GM21717 (cell line): ENCODE data around the gene FKBP5.
"Not testable (repeated sequence)": the region's sequence is repeated elsewhere in the genome, so short reads cannot be mapped to it uniquely, and the experiment has no call there.

ENCODE experiments used
- ATAC-seq: cut with Tn5 transposase; IDR thresholded peaks from one replicate; pipeline ENCODE4 v1.9.1; 2021; ENCODE audit warnings: mild to moderate bottlenecking, moderate library complexity; ENCODE audit not compliant: unreplicated experiment

FKBP5 gene

DNA sequence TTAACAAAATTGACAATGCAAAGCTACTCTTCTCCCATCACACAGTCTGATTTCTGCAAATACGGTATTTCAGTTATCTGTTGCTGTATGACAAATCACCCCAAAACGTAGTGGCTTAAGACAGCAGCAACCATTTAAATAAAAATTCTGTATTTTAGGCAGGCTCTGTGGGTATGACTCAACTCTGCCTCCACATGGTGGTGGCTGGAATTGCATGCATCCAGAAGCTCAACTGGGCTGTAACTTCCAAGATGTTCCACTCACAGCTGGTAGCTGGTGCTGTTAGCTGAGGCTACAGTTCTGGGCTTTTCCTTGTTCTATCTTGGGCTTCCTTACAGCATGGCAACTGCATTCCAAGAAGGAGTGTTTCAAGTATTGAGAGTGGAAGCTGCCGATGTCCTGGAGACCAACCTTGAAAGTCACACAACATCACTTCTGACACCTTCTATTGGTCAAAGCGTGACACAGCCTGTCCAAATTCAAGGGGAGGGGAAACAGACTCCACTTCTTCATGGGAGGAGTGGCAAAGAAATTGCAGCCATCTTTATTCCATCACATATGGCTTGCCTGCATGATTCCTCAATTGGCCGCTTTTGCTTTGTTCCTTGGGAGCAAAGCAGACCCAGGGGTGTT lies 136.3 kb downstream of the FKBP5 start:
- no peak for ATAC-seq

DNA sequence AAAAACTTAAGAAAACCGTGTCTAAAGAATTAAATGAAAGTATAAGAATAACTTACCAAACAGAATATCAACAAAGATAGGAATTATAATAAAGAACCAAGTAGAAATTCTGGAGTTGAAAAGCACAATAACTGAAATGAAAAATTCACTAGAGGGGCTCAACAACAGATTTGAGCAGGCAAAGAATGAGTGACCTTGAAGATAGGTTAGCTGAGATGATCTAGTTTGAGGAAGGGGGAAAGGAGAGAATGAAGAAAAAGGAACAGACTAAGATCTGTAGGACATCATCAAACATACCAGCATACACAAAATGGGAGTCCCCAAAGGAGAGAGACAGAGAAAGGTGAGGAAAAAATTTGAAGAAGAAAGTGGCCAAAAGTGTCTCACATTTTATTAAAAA lies 138.3 kb downstream of the FKBP5 start:
- ATAC-seq = no peak

DNA sequence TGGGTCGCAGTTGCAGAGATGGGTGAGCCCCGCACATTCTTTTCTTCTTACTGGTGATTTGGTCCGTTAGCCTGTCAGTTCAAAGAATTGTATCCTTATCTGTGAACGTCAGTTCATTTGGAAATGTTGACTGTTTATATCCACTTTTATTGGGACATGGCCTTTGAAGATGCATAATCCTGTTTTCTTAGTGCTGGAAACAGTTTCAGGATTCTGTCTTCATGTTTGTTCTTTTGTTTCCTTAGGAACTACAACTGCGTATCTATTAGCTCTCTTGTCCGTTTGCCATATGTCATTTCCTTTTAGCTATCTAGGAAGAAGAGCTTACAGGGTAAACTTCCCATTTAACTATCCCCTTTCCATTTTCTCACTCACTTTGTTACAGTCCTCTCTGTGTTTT lies 141.0 kb downstream of the FKBP5 start:
- no peak for ATAC-seq

DNA sequence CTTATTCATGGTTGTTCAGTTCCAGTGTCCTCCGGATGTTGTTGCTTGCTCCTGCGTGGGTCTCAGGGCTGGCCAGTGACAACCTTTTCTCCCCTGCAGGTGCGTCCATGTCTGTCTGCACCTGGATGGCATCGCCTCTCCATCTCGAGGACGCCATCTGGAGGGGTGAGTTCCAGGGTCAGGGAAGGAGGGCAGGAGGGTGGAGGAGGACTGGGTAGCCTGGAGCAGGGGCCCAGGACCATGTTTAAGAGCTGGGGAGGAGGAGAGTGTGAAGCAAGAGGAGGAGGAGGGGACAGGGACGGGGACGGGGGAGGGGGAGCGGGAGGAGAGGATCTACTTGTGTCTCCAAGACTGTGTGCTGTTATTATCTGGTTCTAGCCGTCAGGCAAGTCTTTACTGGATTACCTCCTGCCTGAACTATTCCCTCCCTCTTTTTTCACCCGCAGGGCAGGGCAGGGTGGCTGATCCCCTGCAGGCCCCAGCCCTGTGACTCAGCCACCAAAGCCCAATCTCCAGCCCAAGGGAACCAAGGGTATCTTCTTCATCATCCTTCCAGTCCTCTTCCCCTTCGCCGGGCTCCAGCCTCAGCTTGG lies 143.8 kb downstream of the FKBP5 start:
- no peak for ATAC-seq

DNA sequence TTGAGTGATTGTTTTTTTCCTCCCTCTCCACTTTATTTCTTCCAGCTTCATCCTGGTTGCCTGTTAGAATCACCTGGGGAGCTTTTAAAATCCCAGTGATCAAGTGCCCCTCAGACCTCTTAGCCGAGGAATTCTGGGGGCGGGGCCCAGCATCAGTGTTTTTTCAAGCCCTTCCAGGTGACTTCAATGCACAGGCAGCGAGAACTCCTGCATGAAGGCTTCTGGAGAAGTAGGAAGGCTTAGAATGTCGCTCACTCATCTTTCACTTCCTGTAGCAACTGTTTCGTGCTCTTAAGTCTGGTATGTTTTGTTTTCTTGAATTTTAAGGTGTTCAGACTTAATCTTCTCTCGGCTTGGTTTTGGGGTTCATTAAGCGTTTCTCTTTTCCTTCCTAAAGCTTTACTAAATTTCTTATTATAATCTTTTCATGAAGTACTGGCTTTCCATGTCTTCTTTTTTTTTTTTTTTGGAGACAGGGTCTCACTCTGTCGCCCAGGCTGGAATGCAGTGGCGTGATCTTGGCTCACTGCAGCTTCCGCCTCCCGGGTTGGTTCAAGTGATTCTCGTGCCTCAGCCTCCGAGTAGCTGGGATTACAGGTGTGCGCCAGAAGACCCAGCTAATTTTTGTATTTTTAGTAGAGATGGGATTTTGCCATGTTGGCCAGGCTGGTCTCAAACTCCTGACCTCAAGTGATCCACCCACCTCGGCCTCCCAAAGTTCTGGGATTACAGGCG lies 145.1 kb downstream of the FKBP5 start:
- no peak for ATAC-seq

DNA sequence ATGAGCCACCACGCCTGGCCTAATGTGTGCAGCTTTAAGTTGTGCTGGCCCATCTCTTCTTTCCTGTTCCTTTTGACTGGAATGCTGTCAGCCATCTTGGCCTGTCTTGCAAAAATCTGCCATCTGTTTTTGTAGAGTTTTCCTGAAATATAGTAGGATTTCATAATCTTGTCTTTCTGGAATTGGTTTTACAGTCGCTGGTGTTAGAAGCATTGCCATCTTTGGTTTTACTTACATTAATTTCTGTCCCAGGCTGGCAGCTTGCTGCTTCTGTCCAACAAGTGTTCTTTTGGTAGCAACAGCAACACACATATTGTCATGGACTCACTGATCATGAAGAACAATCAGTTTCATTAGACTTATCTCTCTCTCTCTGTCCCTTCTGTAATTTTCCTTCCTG lies 146.9 kb downstream of the FKBP5 start:
- ATAC-seq = no peak

DNA sequence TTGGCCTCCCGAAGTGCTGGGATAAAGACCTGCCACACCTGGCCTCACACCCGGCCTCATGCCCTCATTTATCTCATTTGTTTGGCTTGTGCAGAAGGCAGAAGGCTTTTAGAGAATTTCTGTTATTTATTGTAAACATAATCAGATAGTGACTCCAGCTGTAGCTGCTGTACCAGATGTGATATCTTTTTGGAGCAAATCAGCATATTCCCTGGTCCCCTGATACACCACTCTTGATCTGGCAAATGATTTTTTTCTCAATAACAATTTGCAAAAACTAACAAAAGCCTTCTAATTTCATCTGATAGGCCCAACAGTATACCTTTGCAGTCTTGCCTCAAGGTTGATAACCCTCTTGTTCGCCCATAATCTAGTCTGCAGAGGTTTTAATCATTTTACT lies 149.5 kb downstream of the FKBP5 start:
- no peak for ATAC-seq

DNA sequence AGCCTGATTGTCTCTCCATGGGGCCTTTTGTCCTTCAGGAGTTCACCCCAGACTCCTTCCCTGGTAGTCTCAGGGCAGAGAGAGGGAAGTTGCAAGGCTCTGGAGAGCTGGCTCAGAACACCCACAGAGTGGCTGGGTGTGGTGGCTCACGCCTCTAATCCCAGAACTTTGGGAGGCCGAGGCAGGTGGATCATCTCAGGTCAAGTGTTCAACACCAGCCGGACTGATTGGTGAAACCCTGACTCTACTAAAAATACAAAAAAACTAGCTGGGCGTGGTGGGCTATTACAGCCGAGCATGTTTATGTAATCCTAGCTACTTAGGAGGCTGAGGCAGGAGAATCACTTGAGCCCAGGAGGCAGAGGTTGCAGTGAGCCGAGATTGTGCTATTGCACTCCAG lies 152.9 kb downstream of the FKBP5 start:
- ATAC-seq = not testable (repeated sequence)

DNA sequence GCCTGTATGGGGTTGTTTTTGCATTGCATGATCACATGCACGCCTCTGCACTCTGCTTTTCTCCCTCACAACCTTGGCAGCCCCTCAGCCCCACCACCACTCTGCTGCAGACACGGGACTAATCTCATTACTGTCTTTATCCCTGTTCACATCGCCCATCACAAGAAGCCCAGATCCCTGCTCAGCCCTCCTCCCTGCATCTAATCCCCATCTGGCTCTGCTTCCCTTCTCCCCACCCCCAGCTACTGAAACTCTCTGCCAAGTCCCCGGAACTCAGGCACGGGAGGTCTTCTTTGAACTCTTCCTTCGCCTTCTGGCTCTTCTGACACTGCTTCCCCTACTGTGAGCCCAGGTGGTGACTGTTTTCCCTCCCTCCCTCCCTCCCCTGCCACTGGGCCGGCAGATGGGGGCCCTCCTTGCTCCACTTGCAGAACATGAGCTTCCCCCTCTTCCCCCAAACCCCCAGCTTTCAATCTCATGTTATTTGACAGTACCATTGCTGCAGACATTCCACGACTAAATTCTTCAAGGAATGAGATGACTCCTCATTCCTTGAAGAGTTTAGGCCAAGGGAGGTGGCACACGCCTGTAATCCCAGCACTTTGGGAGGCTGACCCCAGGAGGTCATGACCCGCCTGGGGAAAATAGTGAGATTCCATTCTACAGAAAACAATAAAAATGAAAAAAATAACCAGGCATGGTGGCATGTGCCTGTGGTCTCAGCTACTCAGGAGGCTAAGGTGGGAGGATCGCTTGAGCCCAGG lies 154.1 kb downstream of the FKBP5 start:
- no peak for ATAC-seq

DNA sequence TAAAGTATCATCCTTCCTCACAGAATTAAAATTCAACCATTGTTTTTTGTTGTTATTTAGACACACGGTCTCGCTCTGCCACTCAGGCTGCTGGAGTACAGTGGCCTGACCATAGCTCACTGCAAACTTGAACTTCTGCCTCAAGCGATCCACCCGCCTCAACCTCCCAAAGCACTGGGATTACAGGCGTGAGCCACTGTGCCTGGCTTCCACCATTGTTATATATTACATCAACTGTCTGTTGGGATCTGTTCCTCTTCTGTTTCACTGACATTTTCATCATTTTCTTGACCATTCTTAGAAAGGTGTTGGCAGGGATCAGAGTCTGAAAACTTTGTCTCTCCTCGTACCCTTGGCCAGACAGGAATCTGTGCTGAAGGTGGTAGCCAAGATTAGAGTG lies 154.7 kb downstream of the FKBP5 start:
- no peak for ATAC-seq

DNA sequence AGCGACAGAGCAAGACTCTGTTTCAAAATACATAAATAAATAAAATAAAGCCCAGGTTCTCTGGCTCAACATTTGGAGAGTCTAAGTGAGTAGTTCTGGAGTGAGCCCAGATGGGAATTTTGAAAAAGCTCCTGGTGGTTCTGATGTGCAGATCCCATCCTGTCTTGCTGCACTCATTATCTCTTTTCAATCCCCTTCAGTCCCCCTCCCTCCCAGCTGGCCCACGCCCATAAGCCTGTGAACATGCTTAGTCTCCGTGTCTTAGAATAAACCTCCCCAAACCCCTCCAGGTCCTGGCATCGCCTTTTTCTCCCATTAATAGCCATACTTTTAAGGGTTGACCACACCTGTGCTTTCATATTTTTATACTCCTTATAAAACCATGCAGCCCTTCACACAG lies 156.6 kb downstream of the FKBP5 start:
- ATAC-seq = no peak

DNA sequence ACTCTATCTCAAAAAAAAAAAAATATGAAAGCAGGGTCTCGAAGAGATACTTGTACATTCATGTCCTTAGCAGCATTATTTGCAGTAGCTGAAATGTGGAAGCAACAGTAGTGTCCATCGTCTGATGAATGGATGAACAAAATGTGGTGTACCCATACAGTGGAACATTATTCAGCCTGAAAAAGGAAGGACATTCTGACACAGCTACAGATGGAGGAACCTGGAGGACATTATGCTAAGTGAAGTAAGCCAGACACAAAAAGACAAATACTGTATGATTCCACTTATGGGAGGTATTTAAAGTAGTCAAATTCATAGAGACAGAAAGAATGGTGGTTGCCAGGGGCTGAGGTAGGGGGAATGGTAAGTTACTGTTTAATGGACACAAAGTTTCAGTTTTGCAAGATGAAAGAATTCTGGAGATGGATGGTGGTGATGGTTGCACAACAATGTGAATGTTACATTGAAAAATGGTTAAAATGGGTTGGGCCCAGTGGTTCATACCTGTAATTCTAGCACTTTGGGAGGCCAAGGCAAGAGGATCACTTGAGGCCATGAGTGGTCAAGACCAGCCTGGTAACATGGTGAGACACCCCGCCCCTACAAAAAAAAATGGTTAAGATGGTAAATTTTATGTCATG lies 164.2 kb downstream of the FKBP5 start:
- ATAC-seq = no peak
